ENCODE results near the gene CMKLR1.

The CMKLR1 gene

DNA sequence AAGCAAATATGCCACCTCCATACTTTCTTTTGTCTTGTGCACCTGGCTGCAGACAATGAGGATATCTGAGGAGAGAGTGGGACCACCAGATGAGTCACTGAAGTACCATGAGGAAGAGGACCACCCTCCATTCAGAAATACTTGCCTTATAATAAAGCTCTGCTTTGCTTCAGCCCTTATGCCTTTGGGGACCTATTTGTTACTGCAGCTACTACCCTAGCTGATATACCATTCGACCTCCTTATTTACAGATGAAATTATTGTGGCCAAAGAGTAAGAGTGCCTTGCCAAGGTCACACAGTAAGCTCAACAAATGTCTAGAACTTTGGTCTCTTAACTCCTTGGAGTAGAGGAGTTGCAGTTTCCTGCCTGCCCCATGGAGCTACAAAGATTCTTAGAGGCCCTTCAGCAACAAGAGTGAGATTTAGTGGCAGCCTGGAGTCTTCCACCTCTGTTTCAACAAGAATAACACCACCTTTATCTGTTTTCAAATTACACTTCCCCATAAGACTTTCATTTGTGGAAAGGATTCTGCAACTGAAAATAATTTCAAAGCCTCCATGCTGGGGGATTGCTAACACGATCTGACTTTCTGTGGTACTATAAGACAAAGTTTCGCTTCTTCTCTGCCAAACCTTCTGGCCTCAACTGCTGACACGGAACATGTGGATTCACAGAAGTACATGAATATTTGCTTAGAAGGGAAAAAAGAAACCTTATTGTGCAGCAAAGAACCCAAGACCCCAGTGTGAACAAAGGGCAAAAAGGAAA lies 3.6 kb downstream of the CMKLR1 start:
- DNase-seq = no peak

GRCh38 chr12:108333898-108334699 lies 5.0 kb downstream of the CMKLR1 start:
- no peak for DNase-seq

DNA sequence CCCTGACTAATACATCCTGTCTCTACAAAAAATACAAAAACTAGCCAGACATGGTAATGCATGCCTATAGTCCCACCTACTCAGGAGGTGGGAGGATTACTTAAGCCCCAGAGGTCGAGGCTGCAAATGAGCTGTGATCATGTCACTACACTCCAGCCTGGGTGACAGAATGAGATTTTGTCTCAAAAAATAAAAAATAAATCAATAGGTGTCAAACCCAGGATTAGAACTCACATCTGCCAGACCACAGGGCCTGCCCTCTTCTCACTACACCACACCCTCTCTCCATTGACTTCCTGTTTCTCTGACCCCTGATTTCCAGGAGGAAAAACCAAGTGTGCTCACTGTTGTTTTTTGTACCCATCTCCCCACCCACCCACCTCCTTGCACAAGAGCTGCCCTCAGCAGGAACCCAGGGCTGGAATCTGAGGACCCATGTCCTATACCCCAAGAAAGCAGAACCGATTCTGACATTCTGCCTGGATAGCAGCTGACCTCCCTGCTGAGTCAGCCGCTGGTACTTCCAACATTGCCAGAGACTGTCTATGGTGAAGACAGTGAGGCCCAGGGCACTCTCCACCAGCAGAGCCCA lies 6.2 kb downstream of the CMKLR1 start:
- no peak for DNase-seq

- no peak for DNase-seq
Measured at GRCh38 chr12:108328420-108328819, 10.7 kb downstream of the CMKLR1 start.

GRCh38 chr12:108327621-108328344 lies 11.3 kb downstream of the CMKLR1 start:
- no peak for DNase-seq

DNA sequence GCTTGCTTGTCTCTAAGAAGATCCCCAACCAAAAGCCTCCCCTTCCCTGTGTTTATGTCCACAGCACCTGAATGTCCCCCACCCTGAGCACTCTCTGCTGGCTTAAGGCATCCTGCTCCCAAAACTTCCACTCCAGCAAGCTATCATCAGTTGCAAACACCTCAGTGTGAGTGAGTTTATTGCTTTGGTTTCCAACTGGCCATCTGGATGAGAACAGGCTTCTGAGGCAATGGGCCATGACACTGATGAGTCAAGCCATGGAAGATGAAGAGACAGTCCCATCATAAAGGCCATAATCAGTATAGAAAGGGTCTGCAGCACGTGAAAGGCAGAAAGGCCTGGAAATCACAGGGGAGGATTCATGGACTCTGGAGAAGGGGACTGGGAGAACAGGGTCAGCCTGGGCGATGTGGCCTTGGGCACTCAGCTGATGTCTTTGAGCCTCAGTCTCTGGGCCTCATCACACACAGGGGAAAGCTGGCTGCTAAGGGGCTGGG lies 12.8 kb downstream of the CMKLR1 start:
- no peak for DNase-seq

DNA sequence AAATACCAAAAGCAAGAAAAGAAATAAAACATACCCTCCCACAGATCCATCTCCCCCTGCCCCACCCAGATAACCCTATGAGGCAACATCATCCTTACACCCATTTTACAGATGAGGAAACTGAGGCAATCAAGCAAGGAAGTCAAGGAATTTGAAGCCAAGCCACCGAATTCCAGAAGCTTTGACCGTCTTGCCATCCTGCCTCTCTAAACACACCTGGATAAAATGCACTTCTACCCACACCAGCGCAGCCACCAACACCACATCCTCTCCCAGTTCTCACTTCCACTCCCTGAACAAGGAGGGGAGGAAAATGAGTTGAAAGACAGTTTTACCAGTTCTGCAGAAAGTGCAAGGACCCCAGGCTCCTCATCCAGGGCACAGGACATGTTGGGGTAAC lies 13.6 kb downstream of the CMKLR1 start:
- DNase-seq = no peak

- no peak for DNase-seq
Measured at GRCh38 chr12:108325018-108325358, 14.1 kb downstream of the CMKLR1 start.

DNA sequence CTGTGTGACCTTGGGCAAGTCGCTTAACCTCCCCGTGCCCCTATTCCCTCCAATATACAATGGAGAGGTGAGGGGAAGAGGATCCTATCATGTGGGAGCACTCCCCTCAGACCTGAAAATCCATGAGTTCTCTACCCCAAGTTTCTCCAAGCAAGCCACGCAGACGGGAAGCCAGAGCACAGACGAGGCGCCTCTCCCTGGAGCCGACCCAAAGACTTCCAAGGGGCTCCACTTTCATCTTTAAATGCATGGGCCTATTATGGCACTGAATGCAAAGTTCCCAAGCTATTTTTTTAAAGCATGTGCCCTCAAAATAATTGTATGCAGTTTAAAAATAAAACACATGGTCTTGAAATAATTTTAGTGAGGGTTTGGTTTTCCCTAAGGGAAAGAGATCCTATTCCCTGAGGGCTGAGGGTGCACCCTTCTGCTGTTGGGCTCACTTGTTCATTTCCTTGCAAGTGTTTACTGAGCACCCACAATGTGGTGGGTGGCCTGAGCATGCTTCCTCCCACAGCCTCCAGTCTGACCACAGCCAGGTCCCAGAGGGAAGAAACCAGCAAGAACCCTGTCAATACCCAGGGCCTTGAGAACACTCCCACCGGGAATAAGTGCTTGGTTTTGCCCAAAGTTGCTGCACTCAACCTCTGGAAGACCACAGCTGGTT lies 14.6 kb downstream of the CMKLR1 start:
- no peak for DNase-seq

- DNase-seq = no peak
Measured at GRCh38 chr12:108323581-108323980, 15.5 kb downstream of the CMKLR1 start.

DNA sequence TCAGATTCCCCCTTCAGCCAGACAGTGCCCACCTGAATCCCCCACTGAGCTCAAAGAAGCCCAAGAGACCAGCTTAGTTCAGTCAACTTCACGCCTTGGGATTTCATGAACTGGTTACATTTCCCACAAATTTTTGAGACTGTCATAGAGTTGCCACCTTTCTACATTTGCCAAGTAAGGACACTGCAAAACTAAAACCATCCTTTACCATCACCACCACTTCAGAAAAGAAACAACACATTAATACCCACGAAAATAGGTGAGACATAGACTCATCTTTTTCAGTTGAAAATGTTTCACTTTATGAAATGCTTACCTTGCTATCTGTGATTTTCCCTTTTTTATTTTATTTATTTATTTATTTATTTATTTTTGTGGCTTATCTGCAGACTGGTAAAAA lies 16.1 kb downstream of the CMKLR1 start:
- no peak for DNase-seq

DNA sequence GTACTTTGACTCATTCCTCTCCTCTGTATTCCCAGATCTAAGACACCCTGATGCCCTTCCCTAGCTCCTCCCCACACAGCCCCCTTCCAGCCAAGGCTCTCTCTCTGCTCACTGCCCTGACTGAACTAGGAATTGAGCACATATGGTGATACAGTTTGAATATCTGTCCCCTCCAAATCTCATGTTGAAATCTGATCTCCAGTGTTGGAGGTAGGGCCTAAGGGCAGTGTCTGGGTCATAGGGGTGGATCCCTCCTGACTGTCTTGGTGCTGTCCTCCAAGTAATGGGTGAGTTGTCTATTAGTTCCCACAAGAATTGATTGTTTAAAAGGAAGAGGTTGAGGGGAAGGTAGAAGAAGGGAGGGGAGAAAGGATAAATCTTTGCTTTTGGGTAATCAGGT lies 17.4 kb downstream of the CMKLR1 start:
- DNase-seq = no peak

DNA sequence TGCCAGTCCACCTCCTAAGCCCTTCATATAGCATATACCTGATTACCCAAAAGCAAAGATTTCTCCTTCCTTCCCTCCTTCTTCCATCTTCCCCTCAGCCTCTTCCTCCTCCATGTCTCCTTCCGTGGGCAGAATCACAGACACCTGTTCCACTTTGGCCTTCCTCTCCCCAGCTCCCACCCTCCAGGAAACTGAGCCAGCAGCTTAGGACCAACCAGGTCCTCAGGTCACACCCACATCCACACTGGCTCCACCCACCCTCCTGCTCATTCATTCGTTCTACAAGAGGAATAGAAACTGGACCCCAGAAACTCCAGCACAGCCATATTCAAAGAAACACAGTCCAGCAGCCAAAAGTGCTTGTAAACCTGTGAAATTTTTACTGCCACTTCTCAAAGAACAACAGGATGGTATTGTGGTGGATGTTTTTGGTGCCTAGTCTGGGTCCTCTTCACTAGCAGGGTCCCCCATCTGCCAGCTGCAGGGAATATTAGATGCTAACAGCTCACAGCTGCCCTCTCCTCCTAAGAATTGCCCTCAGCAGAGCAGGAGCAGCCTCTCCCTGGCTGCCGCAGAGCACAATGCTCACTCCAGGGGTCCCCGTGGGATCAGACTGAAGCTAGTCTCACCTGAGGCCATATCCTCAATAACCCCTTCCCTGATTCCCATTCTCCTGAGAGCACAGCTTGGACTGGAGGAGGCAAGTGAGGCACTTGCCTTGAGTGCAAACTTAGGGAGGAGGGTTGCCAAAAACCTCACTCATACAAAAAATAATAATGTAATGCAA lies 18.4 kb downstream of the CMKLR1 start:
- no peak for DNase-seq

DNA sequence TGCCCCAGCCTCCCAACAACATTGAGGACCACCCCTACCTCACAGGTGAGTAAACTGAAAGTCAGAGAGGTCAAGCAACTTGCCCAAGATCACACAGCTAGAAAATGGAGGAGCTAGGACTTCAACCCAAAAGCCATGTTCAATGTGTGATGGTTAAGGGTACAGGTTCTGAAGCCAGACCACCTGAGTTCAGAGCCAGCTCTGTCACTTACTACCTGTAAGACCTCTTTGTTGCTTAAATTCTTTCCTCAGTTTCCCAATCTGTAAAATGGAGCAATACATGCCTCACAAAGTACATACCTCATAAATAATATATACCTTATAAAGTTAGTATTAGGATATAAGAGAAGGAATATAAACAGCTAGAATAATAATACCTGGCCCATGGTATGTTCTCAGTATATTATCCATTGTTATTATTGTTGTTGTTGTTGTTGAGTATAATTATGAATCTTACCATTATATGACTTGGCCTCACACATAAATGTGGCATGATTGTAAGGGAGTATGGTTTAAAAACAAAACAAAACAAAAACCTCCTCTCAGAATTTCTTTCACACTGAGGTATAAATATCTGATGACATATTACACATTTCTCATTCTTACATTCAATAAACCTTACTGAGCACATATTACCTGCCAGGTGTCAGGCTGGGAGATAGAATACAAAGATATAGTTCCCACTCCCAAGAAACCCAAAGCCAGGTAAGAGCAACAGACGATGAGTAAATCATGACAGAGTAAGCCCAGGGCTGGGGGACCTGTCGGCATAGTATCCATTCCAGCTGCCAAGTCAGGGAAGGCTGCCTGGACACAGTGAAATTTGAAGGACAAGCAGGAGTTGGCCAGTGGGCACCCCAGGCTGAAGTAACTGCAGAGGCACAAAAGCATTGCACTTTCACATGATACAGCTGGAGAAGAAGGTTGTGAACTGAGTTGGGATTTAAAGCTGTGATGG lies 19.6 kb downstream of the CMKLR1 start:
- DNase-seq = no peak

DNA sequence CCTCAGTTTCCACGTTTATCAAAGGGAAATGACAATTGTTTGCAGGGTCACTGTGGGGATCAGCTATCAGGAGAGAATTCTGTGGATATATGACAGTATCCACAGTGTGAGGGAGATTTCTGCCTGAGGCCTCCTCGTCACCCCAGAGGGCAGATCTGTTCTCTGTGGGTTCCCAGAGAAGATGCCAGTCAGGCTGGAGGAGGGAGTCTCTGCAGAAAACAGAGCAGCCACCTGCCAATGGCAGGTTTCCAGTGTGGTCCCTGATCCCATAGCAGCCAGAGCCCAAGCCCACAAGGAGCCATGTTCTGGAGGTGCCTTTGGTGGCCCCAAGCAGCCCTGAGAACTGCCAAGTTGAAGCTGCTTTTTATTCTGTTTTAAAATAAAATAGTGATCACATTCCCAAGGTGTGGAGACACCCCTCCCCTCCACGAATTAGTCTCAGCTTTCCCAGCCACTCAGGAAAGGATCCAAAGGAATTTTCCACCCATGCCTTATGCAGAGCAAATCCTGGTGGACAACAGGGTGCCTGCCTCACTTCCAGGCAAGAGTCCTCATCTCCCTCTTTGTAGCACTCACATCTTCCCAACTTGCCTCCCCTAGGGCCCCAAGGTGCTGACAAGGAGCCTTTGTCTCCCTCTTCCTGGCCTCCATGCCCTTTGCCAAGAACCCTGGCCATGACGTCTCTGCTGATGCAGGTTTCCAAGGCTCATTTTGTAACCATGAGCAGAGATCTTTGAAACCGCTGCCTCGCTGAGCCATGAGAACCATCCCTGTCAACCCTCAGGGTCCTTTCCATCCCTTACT lies 20.4 kb downstream of the CMKLR1 start:
- DNase-seq = no peak

GRCh38 chr12:108317308-108318234 lies 21.5 kb downstream of the CMKLR1 start:
- DNase-seq = no peak

GRCh38 chr12:108316176-108317086 lies 22.7 kb downstream of the CMKLR1 start:
- DNase-seq = no peak
